SU-DHL-6 (cell line): ENCODE data around the gene GNG4.

Experiments
- CTCF ChIP-seq: fragments of 200-600 bp; sonication (generic); IDR thresholded peaks from one replicate; pipeline ENCODE4 v1.5.1; 2017; ENCODE audit warnings: antibody characterized with exemption, mild to moderate bottlenecking, low read length, moderate library complexity; ENCODE audit not compliant: insufficient read depth, poor library complexity, severe bottlenecking
- EZH2phosphoT487 ChIP-seq: fragments of 200-600 bp; sonication (generic), shearing (Covaris generic); conservative IDR thresholded peaks from 2 replicates; pipeline ENCODE4 v1.6.1; 2018; ENCODE audit warnings: mild to moderate bottlenecking, antibody characterized with exemption, low read length, moderate library complexity, mixed read lengths

- TF ChIP-seq CTCF = no peak
- no peak for TF ChIP-seq EZH2phosphoT487
Measured at GRCh38 chr1:235642011-235642942, 7.3 kb downstream of the GNG4 start.
